GM19043 (cell line): ENCODE measurements around the gene ZFAND3.
"Not testable (repeated sequence)": the region's sequence is repeated elsewhere in the genome, so short reads cannot be mapped to it uniquely, and the experiment has no call there.

Experiments used
- ATAC-seq: cut with Tn5 transposase; IDR thresholded peaks from one replicate; pipeline ENCODE4 v1.9.1; 2021; ENCODE audit warnings: low read depth; ENCODE audit not compliant: unreplicated experiment

Gene ZFAND3

DNA sequence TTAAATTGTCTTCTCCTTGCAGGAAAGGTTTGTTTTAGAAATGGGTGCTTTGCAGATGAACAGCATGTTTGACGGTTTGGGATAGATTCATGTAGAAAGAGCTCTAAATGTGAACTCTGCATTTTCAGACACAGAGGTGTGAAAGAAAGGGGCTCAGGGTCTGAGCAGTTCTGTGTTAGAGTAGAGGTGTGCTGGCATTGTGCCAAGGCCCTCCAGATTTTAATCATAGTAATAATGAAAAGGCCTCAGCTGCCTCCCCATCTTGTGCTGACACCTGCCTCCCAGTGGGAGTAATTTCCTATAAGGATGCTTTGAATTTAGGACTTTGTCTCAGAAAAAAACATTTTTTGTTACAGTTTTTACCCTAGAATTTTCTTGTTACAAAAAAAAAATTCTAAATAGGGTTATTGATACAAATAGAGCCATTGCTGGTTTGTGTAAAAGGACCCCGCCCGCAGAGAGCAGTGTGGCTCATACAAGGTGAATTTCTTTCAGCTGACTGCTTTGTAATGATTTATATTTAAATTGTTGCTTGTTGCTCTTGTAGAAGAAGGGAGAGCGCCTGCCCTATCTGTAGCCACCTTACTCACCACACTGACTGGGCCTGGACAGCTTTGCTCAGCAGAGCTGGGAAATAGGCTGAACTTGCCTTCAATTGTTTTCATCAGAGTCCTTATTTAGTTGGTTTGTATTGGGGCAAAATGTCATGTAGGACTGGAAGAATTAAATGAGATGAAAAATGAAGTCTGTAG, 294.5 kb downstream of the ZFAND3 start:
- ATAC-seq, result no peak

GRCh38 chr6:38114976-38115625, 295.6 kb downstream of the ZFAND3 start:
- ATAC-seq, result no peak

DNA sequence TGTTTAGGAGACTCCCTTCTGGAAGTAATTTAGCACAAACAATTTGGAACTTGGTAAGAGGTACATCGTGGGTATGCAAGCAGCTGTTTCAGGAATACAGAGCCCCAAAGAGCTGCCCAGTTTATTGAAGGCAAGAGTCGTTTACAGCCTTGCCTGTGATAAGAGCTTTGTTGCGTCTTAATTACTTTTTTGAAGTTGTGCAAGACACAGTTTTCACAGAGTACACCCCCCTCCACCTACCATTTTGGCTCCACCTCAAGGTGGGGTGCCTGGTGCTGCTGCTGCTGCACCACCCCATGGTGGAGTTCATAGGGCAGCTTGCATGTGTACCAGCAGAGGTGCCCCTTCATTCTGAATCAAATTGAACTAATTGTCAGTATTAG, 296.1 kb downstream of the ZFAND3 start:
- ATAC-seq, result no peak

- no peak for ATAC-seq
Observed at GRCh38 chr6:38116248-38116647, 296.7 kb downstream of the ZFAND3 start.

GRCh38 chr6:38117281-38117680, 297.8 kb downstream of the ZFAND3 start:
- no peak for ATAC-seq

- no peak for ATAC-seq
Observed at GRCh38 chr6:38118791-38119365, 299.4 kb downstream of the ZFAND3 start.

- no peak for ATAC-seq
Observed at GRCh38 chr6:38119516-38119915, 300.0 kb downstream of the ZFAND3 start.

DNA sequence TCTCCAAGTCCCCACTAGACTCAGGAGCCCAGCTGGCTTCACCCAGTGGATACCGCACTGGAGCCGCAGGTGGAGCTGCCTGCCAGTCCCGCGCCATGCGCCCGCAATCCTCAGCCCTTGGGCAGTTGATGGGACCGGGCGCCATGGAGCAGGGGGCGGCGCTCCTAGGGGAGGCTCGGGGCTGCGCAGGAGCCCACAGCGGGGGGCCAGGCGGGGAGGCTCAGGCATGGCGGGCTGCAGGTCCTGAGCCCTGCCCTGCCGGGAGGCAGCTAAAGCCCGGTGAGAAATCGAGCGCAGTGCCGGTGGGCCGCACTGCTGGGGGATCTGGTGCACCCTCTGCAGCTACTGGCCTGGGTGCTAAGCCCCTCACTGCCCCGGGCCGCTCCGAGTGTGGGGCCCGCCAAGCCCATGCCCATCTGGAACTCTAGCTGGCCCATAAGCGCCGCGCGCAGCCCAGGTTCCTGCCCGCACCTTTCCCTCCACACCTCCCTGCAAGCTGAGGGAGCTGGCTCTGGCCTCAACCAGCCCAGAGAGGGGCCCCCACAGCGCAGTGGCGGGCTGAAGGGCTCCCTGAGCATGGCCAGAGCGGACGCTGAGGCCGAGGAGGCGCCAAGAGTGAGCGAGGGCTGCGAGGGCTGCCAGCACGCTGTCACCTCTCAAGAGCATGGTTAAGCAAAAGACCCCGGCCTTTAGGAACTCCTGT, 304.8 kb downstream of the ZFAND3 start:
- not testable (repeated sequence) for ATAC-seq

DNA sequence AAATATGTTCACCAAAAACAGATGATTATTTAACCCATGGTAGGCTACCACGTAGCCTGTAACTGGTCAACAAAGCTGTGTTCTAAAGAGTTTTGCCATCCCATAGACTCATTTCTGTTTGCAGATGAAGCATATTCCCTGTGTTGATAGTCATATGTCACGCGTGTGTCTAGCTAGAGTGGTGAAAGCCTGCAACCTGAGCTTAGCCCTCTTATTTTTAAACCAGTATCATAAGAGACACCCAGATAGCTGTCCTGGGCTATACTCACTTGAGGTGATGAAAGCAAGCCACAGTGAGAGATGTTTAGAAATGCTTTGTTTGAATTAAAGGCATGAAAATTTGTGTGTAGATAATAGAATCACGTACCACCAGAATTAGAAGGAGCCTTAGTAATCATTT, 307.8 kb downstream of the ZFAND3 start:
- no peak for ATAC-seq

DNA sequence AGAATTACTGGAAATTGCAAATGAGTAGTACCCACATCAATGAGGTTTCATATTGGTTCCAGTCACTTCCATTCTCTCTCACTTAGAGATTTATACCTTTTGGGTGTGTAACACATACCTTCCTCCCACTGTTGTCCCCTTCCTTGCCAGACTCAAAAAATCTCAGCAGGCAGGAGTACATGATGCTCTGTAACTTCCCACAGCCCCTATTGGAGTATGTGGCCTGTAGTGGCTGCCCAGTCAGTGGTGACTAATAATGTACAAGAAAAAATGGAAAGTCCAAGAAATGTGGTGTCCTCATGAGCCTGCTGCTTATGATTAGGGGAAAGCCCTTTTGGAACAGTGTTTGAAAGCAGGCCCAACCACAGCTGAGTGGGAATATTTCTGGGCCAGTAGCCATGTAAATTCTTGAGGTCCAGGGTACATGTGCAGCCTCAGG, 312.0 kb downstream of the ZFAND3 start:
- ATAC-seq, result no peak

- no peak for ATAC-seq
Observed at GRCh38 chr6:38133932-38134703, 314.6 kb downstream of the ZFAND3 start.

DNA sequence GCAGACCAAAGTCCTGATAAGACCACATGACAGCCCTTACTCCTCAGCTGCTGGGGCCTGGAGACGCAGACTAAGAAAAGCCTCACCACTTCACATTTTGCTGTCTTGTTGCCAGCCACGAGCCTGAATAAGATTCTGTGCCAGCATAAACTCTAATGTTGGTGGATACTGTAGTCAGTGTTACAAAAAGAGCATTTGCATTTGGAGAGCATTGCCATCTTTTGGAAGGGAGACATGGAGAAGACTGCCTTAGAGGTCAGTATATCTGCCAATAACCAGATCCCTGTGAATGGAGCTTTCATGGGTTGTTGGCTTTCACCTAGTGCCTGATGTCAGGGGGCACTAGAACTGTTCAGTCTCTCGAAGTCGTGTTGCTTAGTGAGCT, 315.2 kb downstream of the ZFAND3 start:
- ATAC-seq, result no peak

DNA sequence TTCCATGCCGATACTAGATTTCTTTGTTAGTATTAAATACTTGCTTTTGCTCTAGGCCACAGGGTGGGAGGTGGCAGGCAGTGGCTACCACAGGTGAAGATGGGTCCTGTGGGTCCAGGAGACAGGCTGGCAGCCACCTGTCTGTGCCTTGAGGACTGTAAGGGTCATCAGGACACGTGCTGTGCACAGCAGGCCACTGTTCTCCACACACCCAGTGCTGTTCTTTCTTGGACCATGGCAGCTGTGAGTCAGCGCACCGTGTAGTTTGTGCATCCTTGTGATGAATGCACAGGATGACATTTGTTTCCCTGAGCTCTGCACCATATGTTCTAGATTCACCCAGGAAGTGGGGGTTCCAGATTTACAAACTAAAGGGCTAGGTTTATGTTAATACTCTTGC, 317.0 kb downstream of the ZFAND3 start:
- ATAC-seq, result no peak

- ATAC-seq, result no peak
Observed at GRCh38 chr6:38137608-38138265, 318.2 kb downstream of the ZFAND3 start.

DNA sequence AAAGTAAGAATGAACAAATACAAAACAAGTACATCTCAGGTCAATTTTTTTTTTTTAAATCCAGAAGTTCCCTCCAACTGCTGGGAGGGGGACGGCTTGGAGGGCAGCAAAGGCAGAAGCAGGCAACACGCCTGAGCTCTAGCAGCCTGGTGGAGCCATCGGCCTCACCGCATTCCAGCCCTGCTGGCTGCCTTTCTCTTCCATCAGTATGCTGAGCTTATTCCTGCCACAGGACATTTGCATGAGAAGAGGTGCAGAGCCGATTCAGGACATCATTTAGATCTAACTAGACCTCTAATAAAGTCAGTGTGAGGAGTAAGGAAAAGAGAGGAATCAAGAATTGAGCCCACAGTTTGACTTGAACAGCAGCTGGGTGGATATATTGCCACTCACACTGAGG, 318.8 kb downstream of the ZFAND3 start:
- no peak for ATAC-seq

DNA sequence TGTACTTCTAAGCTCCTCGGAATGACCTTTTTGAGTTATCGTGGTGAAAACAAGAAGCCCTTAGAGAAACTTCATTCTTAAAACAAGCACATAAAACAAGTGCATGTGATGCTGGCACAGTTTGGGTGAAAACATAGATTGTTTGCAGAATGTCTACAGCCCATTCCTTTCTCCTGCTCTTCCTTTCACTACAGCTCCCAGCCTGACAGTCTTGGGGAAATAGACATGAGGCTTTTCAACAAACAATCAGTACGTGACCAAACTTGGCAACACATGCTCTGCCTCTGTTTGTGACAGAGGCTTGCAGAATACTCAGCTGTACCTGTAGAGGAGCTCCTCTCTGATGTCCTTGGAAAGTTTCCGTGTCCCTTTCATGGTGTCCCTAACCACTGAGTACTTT, 321.6 kb downstream of the ZFAND3 start:
- no peak for ATAC-seq

DNA sequence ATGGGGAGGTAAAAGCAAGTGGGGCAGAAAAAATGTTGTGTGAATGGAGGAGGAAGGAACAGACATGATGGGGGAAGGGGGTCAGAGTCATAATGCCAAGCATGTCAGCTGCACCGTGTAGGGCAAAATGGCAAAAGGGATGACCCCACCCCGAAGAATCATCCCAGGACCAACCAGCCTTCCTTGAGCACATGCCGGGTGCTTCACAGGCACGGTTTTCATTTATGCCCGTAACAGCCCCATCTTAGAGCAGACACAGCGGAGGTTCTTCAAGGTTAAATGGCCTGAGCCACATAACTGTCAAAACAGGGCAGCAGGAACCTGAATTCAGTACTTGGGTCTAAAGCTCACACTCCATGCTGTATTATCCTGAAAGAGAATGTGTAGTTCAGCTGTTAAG, 322.2 kb downstream of the ZFAND3 start:
- no peak for ATAC-seq

- no peak for ATAC-seq
Observed at GRCh38 chr6:38142178-38142902, 322.8 kb downstream of the ZFAND3 start.
